Lower lobe of right lung (tissue), 2 donors: Measurements from ENCODE around the gene MXI1. TPM values are rescaled to one million over a fixed set of nuclear protein-coding genes. Genes with fewer than 3 reads are reported as not detected.
A peak's percentile ranks its signal among the peaks of the same experiment; 100 is the strongest.

Source experiments
- ATAC-seq, 2 donors: fragments of 200-7000 bp; cut with Tn5 transposase; one replicate each; pipeline ENCODE4 v1.9.1; 2020 to 2022; ENCODE audit warnings: mild to moderate bottlenecking in 2 of 2, moderate library complexity in 2 of 2
- DNase-seq: peaks from one replicate; pipeline ENCODE4 v3.0.0-alpha.2; 2020
- H3K27ac ChIP-seq: fragments of 200-600 bp; one replicate; pipeline ENCODE4 v1.8.0; 2022
- H3K27me3 ChIP-seq: fragments of 200-600 bp; one replicate; pipeline ENCODE4 v1.8.0; 2022; ENCODE audit warnings: low read depth
- H3K36me3 ChIP-seq: fragments of 200-600 bp; one replicate; pipeline ENCODE4 v1.8.0; 2022; ENCODE audit warnings: mild to moderate bottlenecking
- H3K4me1 ChIP-seq: fragments of 200-600 bp; one replicate; pipeline ENCODE4 v1.8.0; 2022
- H3K4me3 ChIP-seq: fragments of 200-600 bp; one replicate; pipeline ENCODE4 v1.8.0; 2022; ENCODE audit warnings: mild to moderate bottlenecking
- H3K9me3 ChIP-seq: fragments of 200-600 bp; one replicate; pipeline ENCODE4 v1.8.0; 2022
- intact Hi-C: fragments of 100-400 bp; cut with DNase I; formaldehyde crosslinking; loops from one replicate; pipeline ENCODE4 v1.11.0; 2022
- total RNA-seq: library from RNA; stranded (reverse); fragmentation: NEBNext Ultra II Directional; extraction: Animal tissue kit (Norgen Biotek cat#: 25700); gene quantifications from one replicate; pipeline ENCODE4 v1.2.1, GENCODE V29; 2021
- TF ChIP-seq, protein P1 (sequence below): fragments of 200-600 bp; IDR thresholded peaks from one replicate; pipeline ENCODE4 v1.8.0; 2022; ENCODE audit warnings: antibody characterized with exemption, mild to moderate bottlenecking
- donor health status: DM: no; HTN: yes; CAD: no; lungs with severe emphysema.

The MXI1 gene
- total RNA-seq, 1 donor from 2014 or later: 33.3 TPM

DNA sequence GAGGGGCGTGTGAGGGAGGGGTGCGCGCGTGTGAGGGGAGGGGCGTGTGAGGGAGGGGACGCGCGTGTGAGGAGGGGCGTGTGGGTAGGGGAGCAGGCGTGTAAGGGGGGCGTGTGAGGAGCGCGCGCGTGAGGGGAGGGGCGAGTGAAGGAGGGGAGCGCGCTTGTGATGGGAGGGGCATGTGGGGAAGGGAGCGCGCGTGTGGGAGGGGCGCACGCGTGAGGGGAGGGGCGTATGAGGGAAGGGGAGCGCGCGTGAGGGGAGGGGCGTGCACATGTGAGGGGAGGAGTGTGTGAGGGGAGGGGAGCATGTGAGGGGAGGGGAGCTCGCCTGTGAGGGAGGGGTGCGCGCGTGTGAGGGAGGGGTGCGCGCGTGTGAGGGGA is 19.1 kb downstream of the MXI1 start:
- H3K27ac ChIP-seq: peak overlapping the region; percentile 88
- TF ChIP-seq, protein P1, sequence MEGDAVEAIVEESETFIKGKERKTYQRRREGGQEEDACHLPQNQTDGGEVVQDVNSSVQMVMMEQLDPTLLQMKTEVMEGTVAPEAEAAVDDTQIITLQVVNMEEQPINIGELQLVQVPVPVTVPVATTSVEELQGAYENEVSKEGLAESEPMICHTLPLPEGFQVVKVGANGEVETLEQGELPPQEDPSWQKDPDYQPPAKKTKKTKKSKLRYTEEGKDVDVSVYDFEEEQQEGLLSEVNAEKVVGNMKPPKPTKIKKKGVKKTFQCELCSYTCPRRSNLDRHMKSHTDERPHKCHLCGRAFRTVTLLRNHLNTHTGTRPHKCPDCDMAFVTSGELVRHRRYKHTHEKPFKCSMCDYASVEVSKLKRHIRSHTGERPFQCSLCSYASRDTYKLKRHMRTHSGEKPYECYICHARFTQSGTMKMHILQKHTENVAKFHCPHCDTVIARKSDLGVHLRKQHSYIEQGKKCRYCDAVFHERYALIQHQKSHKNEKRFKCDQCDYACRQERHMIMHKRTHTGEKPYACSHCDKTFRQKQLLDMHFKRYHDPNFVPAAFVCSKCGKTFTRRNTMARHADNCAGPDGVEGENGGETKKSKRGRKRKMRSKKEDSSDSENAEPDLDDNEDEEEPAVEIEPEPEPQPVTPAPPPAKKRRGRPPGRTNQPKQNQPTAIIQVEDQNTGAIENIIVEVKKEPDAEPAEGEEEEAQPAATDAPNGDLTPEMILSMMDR: no peak
- H3K27me3 ChIP-seq: no peaks in the 10 kb centered on the region
- peaks cover 18% of the 10 kb centered on the region for H3K36me3 ChIP-seq
- H3K4me1 ChIP-seq: peaks cover 22% of the 10 kb centered on the region
- intact Hi-C loops: no loop called here
- peak; percentile 92 for DNase-seq
- H3K9me3 ChIP-seq: no peaks in the 10 kb centered on the region
- peak; percentile 85 to 92 for ATAC-seq
- H3K4me3 ChIP-seq: peak overlapping the region; percentile 86

DNA sequence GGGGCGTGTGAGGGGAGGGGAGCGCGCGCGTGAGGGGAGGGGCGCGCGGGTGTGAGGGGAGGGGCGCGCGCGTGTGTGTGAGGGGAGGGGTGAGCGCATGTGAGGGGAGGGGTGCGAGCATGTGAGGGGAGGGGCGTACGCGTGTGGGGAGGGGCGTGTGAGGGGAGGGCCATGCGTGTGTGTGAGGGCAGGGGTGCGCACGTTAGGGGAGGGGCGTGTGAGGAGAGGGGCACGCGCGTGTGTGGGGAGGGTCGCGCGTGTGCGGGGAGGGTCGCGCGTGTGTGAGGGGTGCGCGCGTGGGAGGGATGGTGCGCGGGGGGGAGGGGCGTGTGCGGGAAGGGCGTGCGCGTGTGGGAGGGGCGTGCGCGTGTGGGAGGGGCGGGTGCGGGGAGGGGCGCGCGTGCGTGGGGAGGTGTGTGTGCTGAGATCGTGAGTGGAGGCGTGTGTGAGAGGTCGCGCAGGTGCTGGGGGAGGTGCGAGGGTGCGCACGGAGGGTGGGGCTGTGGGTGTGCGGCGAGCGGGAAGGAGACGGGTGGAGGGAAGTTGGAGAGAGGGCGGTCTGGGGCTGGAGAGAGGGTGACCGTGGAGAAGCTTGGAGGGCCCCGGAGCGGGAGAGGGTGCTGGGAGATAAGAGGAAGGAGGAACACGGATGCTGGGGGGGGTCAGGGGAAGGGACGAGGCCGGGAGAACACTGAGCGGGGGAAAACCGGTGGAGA is 19.7 kb downstream of the MXI1 start:
- Histone ChIP-seq H3K4me3 (peak overlapping the region; percentile 86), H3K4me1 (peaks cover 18% of the 10 kb centered on the region), H3K27me3 (no peaks in the 10 kb centered on the region), H3K27ac (peak overlapping the region; percentile 48), H3K36me3 (peaks cover 18% of the 10 kb centered on the region), H3K9me3 (no peaks in the 10 kb centered on the region)
- intact Hi-C loops: no loop called here
- ATAC-seq: peak; percentile 74 to 78
- TF ChIP-seq, protein P1: no peak
- peak; percentile 85 for DNase-seq

DNA sequence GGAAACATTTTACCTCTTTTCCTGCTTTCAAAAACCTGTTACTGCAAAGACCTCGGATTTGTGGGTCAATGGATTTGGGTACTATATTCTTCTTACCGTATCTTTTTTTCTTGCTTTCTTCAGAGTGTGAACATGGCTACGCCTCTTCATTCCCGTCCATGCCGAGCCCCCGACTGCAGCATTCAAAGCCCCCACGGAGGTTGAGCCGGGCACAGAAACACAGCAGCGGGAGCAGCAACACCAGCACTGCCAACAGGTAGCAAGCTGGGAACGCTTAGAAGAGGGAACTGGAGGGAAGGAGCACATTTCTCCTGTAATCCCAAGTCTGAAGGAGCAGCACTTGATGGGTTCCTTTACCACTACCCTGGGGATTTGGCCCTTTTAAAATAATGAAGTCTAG is 20.7 kb downstream of the MXI1 start:
- H3K9me3 ChIP-seq: no peaks in the 10 kb centered on the region
- peaks cover 18% of the 10 kb centered on the region for H3K36me3 ChIP-seq
- H3K4me3 ChIP-seq: peak overlapping the region; percentile 86
- intact Hi-C loops: no loop called here
- TF ChIP-seq, protein P1: no peak
- H3K27me3 ChIP-seq: no peaks in the 10 kb centered on the region
- peaks cover 12% of the 10 kb centered on the region for H3K4me1 ChIP-seq
- ATAC-seq (no peak), DNase-seq (no peak)
- H3K27ac ChIP-seq: no peak overlapping the region

DNA sequence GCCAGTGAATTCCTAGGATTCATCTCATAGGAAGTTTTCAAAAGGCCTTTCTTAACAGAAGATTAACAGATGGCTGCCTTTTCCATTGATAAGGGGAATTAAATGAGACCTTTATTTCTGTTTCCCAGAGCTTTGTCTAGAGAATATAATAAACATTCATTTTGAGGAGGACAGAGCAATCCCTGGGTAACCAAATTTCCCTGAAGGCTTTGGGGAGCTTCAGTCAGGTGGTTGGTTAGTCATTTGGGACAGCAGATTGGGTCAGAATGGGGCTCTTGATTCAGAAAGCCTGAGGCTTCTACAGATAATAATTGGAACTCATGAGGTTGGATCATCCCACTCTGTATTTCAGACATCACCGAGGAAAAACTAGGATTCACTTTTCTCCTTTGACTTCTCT is 21.8 kb downstream of the MXI1 start:
- H3K27me3 ChIP-seq: no peaks in the 10 kb centered on the region
- TF ChIP-seq, protein P1: no peak
- H3K9me3 ChIP-seq: no peaks in the 10 kb centered on the region
- H3K27ac ChIP-seq: no peak overlapping the region
- no peak for DNase-seq
- H3K36me3 ChIP-seq: peaks cover 18% of the 10 kb centered on the region
- no peak for ATAC-seq
- intact Hi-C loops: no loop called here
- peaks cover 12% of the 10 kb centered on the region for H3K4me1 ChIP-seq
- no peak overlapping the region for H3K4me3 ChIP-seq

DNA sequence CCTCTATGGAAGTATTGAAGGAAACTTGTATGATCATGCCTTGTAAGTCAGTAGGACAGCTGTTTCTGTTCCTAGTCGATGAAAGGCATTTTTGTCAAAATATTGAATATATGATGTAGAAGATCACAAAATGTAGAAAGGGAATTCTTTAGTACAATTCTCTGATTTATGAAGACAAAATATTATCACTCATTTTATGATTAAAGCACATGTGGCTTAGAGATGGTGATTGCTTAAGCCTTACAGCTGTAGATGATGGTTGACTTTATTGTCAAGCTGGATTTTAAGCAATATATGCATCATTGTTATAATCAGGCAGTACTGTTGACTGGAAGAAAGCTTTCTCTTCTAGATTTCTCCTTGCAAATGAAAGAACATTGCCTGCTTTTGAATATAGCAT is 26.4 kb downstream of the MXI1 start:
- DNase-seq (no peak), ATAC-seq (no peak)
- TF ChIP-seq, protein P1: no peak
- Histone ChIP-seq H3K4me1 (no peaks in the 10 kb centered on the region), H3K9me3 (no peaks in the 10 kb centered on the region), H3K4me3 (no peak overlapping the region), H3K27me3 (no peaks in the 10 kb centered on the region), H3K27ac (no peak overlapping the region), H3K36me3 (peaks cover 11% of the 10 kb centered on the region)
- intact Hi-C loops: no loop called here
